ENCODE measurements around the gene DIP2C. TPM values are rescaled to one million over a fixed set of nuclear protein-coding genes. Genes with fewer than 3 reads are reported as not detected.

Gene DIP2C
- total RNA-seq, 1 experiment from 2014 or later, result 11.0 TPM

DNA sequence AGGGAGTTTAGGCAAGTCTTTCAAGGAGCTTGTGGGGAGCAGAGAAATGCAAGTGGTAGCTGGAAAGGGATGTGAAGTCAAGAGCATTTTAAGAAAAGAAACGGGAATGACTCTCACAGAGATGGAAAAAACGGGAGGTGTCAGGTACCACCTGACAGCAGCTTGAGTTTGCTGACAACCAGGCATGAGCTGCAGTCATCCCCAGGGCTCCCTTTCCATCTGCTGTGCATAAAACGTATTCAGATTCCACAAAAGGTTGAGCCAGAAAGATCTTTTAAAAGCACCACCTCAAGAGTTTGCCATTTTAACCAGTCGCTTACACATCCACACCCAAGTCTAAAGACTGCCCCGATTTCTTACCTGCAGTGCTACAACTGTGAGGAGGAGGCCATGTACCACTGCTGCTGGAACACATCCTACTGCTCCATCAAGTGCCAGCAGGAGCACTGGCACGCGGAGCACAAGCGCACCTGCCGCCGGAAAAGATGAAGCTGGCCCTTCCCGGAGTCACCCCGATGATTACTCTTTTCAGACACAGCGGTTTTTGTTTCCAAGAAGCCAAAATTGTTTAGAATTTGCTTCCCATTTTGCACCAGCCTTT is 437.4 kb downstream of the DIP2C start:
- H3K4me1 Mint-ChIP-seq, result no peaks in the 10 kb centered on the region
- no peak for ATAC-seq
- DNase-seq (ENCODE audit: low spot score), result no peak
- H3K27ac Mint-ChIP-seq, result no peak overlapping the region
- CTCF ChIA-PET, result no interaction called here
- POLR2A ChIA-PET, result no interaction called here
- H3K36me3 Mint-ChIP-seq, result peaks cover 21% of the 10 kb centered on the region
- H3K27me3 Mint-ChIP-seq (ENCODE audit: low read depth), result no peaks in the 10 kb centered on the region
- TF ChIP-seq, protein P1, sequence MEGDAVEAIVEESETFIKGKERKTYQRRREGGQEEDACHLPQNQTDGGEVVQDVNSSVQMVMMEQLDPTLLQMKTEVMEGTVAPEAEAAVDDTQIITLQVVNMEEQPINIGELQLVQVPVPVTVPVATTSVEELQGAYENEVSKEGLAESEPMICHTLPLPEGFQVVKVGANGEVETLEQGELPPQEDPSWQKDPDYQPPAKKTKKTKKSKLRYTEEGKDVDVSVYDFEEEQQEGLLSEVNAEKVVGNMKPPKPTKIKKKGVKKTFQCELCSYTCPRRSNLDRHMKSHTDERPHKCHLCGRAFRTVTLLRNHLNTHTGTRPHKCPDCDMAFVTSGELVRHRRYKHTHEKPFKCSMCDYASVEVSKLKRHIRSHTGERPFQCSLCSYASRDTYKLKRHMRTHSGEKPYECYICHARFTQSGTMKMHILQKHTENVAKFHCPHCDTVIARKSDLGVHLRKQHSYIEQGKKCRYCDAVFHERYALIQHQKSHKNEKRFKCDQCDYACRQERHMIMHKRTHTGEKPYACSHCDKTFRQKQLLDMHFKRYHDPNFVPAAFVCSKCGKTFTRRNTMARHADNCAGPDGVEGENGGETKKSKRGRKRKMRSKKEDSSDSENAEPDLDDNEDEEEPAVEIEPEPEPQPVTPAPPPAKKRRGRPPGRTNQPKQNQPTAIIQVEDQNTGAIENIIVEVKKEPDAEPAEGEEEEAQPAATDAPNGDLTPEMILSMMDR (IDR thresholded peaks at IDR 0.05), result no peak
- TF ChIP-seq GTF2I (CRISPR knock-in tag; conservative IDR thresholded peaks at IDR 0.05) (no peak), CREM (CRISPR knock-in tag; IDR thresholded peaks at IDR 0.05) (no peak), ZNF138 (CRISPR knock-in tag; conservative IDR thresholded peaks at IDR 0.05) (no peak), ZBTB21 (CRISPR knock-in tag; IDR thresholded peaks at IDR 0.05; ENCODE audit: borderline replicate concordance) (no peak), JUN (CRISPR knock-in tag; IDR thresholded peaks at IDR 0.05) (no peak)
- TF ChIP-seq, protein P2, sequence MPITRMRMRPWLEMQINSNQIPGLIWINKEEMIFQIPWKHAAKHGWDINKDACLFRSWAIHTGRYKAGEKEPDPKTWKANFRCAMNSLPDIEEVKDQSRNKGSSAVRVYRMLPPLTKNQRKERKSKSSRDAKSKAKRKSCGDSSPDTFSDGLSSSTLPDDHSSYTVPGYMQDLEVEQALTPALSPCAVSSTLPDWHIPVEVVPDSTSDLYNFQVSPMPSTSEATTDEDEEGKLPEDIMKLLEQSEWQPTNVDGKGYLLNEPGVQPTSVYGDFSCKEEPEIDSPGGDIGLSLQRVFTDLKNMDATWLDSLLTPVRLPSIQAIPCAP (CRISPR knock-in tag; IDR thresholded peaks at IDR 0.05), result no peak
- no peak overlapping the region for H3K4me3 Mint-ChIP-seq
- no peaks in the 10 kb centered on the region for H3K9me3 Mint-ChIP-seq

DNA sequence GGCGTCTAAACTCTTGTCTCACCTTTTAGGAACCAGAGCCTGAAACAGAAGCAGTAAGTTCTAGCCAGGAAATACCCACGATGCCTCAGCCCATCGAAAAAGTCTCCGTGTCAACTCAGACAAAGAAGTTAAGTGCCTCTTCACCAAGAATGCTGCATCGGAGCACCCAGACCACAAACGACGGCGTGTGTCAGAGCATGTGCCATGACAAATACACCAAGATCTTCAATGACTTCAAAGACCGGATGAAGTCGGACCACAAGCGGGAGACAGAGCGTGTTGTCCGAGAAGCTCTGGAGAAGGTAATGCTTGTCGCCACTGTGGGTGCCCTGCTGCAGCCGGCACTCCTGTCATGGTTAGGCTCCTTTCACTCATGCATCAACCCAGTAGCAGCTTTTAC is 441.2 kb downstream of the DIP2C start:
- no peak for ATAC-seq
- Mint-ChIP-seq H3K4me3 (no peak overlapping the region), H3K36me3 (peaks cover 25% of the 10 kb centered on the region), H3K27ac (no peak overlapping the region; the same call in 1 of the 2 replicates), H3K27me3 (ENCODE audit: low read depth) (no peaks in the 10 kb centered on the region), H3K9me3 (no peaks in the 10 kb centered on the region), H3K4me1 (no peaks in the 10 kb centered on the region)
- ChIA-PET POLR2A (no interaction called here), CTCF (no interaction called here)
- TF ChIP-seq, protein P3, sequence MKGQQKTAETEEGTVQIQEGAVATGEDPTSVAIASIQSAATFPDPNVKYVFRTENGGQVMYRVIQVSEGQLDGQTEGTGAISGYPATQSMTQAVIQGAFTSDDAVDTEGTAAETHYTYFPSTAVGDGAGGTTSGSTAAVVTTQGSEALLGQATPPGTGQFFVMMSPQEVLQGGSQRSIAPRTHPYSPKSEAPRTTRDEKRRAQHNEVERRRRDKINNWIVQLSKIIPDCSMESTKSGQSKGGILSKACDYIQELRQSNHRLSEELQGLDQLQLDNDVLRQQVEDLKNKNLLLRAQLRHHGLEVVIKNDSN (CRISPR knock-in tag; IDR thresholded peaks at IDR 0.05), result no peak
- no peak for TF ChIP-seq CBFB (CRISPR knock-in tag; IDR thresholded peaks at IDR 0.05; ENCODE audit: low read depth)
- TF ChIP-seq TP53 (CRISPR knock-in tag; IDR thresholded peaks at IDR 0.05), result no peak
- TF ChIP-seq, protein P4, sequence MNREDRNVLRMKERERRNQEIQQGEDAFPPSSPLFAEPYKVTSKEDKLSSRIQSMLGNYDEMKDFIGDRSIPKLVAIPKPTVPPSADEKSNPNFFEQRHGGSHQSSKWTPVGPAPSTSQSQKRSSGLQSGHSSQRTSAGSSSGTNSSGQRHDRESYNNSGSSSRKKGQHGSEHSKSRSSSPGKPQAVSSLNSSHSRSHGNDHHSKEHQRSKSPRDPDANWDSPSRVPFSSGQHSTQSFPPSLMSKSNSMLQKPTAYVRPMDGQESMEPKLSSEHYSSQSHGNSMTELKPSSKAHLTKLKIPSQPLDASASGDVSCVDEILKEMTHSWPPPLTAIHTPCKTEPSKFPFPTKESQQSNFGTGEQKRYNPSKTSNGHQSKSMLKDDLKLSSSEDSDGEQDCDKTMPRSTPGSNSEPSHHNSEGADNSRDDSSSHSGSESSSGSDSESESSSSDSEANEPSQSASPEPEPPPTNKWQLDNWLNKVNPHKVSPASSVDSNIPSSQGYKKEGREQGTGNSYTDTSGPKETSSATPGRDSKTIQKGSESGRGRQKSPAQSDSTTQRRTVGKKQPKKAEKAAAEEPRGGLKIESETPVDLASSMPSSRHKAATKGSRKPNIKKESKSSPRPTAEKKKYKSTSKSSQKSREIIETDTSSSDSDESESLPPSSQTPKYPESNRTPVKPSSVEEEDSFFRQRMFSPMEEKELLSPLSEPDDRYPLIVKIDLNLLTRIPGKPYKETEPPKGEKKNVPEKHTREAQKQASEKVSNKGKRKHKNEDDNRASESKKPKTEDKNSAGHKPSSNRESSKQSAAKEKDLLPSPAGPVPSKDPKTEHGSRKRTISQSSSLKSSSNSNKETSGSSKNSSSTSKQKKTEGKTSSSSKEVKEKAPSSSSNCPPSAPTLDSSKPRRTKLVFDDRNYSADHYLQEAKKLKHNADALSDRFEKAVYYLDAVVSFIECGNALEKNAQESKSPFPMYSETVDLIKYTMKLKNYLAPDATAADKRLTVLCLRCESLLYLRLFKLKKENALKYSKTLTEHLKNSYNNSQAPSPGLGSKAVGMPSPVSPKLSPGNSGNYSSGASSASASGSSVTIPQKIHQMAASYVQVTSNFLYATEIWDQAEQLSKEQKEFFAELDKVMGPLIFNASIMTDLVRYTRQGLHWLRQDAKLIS (CRISPR knock-in tag; IDR thresholded peaks at IDR 0.05; ENCODE audit: borderline replicate concordance), result no peak
- no peak for TF ChIP-seq JUN (CRISPR knock-in tag; IDR thresholded peaks at IDR 0.05)
- no peak for TF ChIP-seq NR1H2 (CRISPR knock-in tag; IDR thresholded peaks at IDR 0.05)
- TF ChIP-seq ETV6 (CRISPR knock-in tag; IDR thresholded peaks at IDR 0.05), result no peak
- TF ChIP-seq ZNF219 (CRISPR knock-in tag; IDR thresholded peaks at IDR 0.05; ENCODE audit: borderline replicate concordance), result no peak
- no peak for TF ChIP-seq NR3C1 (CRISPR knock-in tag; conservative IDR thresholded peaks at IDR 0.05; ENCODE audit: low read depth)
- DNase-seq (ENCODE audit: low spot score), result no peak

DNA sequence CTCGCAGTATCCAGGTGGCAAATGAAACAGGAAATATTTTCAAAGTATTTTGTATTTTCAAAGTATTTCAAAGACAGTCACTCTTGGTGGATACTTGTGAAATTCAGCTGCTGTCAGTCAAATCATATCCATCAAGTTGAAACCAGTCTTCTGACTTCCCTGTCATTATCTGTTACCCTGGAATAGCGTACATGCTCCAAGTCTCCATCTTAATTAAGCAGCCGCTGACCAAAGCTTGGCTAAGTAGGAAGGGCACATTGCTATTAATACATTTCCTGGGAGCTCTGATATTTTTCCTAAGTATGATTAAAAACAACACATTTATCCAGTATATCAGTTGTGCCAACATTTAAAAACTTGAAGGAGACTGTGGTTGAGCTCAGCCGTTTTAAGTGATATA is 442.0 kb downstream of the DIP2C start:
- ChIA-PET POLR2A (interaction anchor here (0.6 kb wide), 1 partner anchor 61 kb away, joined by 8 read pairs; no protein-coding TSS in a partner anchor), CTCF (interaction anchor here (0.9 kb wide), 1 partner anchor 17 kb away, joined by 3 read pairs; no protein-coding TSS in a partner anchor)
- H3K27ac Mint-ChIP-seq, result no peak overlapping the region
- no peak for TF ChIP-seq FOXP1 (CRISPR knock-in tag; IDR thresholded peaks at IDR 0.05; ENCODE audit: borderline replicate concordance)
- TF ChIP-seq, protein P5, sequence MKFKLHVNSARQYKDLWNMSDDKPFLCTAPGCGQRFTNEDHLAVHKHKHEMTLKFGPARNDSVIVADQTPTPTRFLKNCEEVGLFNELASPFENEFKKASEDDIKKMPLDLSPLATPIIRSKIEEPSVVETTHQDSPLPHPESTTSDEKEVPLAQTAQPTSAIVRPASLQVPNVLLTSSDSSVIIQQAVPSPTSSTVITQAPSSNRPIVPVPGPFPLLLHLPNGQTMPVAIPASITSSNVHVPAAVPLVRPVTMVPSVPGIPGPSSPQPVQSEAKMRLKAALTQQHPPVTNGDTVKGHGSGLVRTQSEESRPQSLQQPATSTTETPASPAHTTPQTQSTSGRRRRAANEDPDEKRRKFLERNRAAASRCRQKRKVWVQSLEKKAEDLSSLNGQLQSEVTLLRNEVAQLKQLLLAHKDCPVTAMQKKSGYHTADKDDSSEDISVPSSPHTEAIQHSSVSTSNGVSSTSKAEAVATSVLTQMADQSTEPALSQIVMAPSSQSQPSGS (CRISPR knock-in tag; IDR thresholded peaks at IDR 0.05; ENCODE audit: borderline replicate concordance, low read depth), result no peak
- TF ChIP-seq, protein P6, sequence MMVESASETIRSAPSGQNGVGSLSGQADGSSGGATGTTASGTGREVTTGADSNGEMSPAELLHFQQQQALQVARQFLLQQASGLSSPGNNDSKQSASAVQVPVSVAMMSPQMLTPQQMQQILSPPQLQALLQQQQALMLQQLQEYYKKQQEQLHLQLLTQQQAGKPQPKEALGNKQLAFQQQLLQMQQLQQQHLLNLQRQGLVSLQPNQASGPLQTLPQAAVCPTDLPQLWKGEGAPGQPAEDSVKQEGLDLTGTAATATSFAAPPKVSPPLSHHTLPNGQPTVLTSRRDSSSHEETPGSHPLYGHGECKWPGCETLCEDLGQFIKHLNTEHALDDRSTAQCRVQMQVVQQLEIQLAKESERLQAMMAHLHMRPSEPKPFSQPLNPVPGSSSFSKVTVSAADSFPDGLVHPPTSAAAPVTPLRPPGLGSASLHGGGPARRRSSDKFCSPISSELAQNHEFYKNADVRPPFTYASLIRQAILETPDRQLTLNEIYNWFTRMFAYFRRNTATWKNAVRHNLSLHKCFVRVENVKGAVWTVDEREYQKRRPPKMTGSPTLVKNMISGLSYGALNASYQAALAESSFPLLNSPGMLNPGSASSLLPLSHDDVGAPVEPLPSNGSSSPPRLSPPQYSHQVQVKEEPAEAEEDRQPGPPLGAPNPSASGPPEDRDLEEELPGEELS (CRISPR knock-in tag; IDR thresholded peaks at IDR 0.05), result no peak
- TF ChIP-seq, protein P7, sequence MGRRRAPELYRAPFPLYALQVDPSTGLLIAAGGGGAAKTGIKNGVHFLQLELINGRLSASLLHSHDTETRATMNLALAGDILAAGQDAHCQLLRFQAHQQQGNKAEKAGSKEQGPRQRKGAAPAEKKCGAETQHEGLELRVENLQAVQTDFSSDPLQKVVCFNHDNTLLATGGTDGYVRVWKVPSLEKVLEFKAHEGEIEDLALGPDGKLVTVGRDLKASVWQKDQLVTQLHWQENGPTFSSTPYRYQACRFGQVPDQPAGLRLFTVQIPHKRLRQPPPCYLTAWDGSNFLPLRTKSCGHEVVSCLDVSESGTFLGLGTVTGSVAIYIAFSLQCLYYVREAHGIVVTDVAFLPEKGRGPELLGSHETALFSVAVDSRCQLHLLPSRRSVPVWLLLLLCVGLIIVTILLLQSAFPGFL (CRISPR knock-in tag; IDR thresholded peaks at IDR 0.05; ENCODE audit: borderline replicate concordance), result no peak
- DNase-seq (ENCODE audit: low spot score) (no peak), ATAC-seq (no peak)
- no peaks in the 10 kb centered on the region for H3K4me1 Mint-ChIP-seq
- no peaks in the 10 kb centered on the region for H3K9me3 Mint-ChIP-seq
- H3K36me3 Mint-ChIP-seq, result peaks cover 25% of the 10 kb centered on the region
- no peaks in the 10 kb centered on the region for H3K27me3 Mint-ChIP-seq (ENCODE audit: low read depth)
- no peak overlapping the region for H3K4me3 Mint-ChIP-seq

All from WTC11 (cell line).